Smooth muscle cell (in vitro differentiated cells): Measurements from ENCODE around the gene TACC3. TPM values are rescaled to one million over a fixed set of nuclear protein-coding genes. Genes with fewer than 3 reads are reported as not detected.

Experiments used
- DNase-seq: peaks from one replicate; lab custom pipeline; 2025; ENCODE audit not compliant: unreplicated experiment; lab: John Stamatoyannopoulos, UW
- H2AFZ ChIP-seq: fragments of 200-600 bp; sonication (generic); 2 replicates; pipeline ENCODE4 v1.6.0; 2016; ENCODE audit warnings: antibody characterized with exemption, low read depth, mild to moderate bottlenecking
- H3F3A ChIP-seq: fragments of 200-600 bp; sonication (generic); 2 replicates; pipeline ENCODE4 v1.6.0; 2017; ENCODE audit warnings: antibody characterized with exemption, low read depth
- H3K27ac ChIP-seq: fragments of 200-600 bp; sonication (generic); 2 replicates; pipeline ENCODE4 v1.5.1; 2016; ENCODE audit warnings: low read depth, mild to moderate bottlenecking
- H3K27me3 ChIP-seq: fragments of 200-600 bp; sonication (generic); 2 replicates; pipeline ENCODE4 v1.6.1; 2016; ENCODE audit warnings: low read depth, mild to moderate bottlenecking
- H3K36me3 ChIP-seq: fragments of 200-600 bp; sonication (generic); 2 replicates; pipeline ENCODE4 v1.5.1; 2016; ENCODE audit warnings: low read depth
- H3K4me1 ChIP-seq: fragments of 200-600 bp; sonication (generic); 2 replicates; pipeline ENCODE4 v1.5.1; 2016; ENCODE audit warnings: low read depth
- H3K4me2 ChIP-seq: fragments of 200-600 bp; sonication (generic); 2 replicates; pipeline ENCODE4 v1.6.0; 2016; ENCODE audit warnings: mild to moderate bottlenecking
- H3K4me3 ChIP-seq: fragments of 200-600 bp; sonication (generic); 2 replicates; pipeline ENCODE4 v1.5.1; 2016; ENCODE audit warnings: mild to moderate bottlenecking
- H3K79me2 ChIP-seq: fragments of 200-600 bp; sonication (generic); 2 replicates; pipeline ENCODE4 v1.6.0; 2016; ENCODE audit warnings: low read depth, mild to moderate bottlenecking
- H3K9ac ChIP-seq: fragments of 200-600 bp; sonication (generic); 2 replicates; pipeline ENCODE4 v1.6.0; 2016; ENCODE audit warnings: low read depth
- H3K9me3 ChIP-seq: fragments of 200-600 bp; sonication (generic); replicated peaks from 2 replicates; pipeline ENCODE4 v1.5.1; 2016; ENCODE audit warnings: low read depth
- H4K20me1 ChIP-seq: fragments of 200-600 bp; sonication (generic); 2 replicates; pipeline ENCODE4 v1.6.0; 2016; ENCODE audit warnings: low read depth
- WGBS: methylation state at CpG from one replicate; pipeline ENCODE4 v1.1.7; 2016; ENCODE audit warnings: low lambda C conversion rate; 5-methylcytosine and 5-hydroxymethylcytosine counted together
- polyA plus RNA-seq: library from polyadenylated mRNA; unstranded; fragments of >200 nt; fragmentation: Nextera tagmentation; extraction: Ambion mirVana; gene quantifications from 2 replicates; pipeline ENCODE4 v1.2.1, GENCODE V29; 2016
- total RNA-seq: library from RNA; depleted of rRNA; stranded (reverse); fragments of >200 nt; gene quantifications from 2 replicates; pipeline ENCODE4 v1.2.3, GENCODE V29; 2014
- TF ChIP-seq, protein P1 (sequence below): fragments of 200-600 bp; sonication (generic); IDR thresholded peaks from 2 replicates; pipeline ENCODE4 v1.5.1; 2017; ENCODE audit warnings: borderline replicate concordance, mild to moderate bottlenecking, antibody characterized with exemption; ENCODE audit not compliant: insufficient read depth, poor library complexity, severe bottlenecking

Gene TACC3
- total and polyA plus RNA-seq, 2 experiments from 2014 or later = 12.5 to 19.4 TPM

GRCh38 chr4:1756893-1757779 lies 35.8 kb downstream of the TACC3 start:
- Histone ChIP-seq H3K36me3 (no peaks in the 10 kb centered on the region), H3K4me3 (no peak overlapping the region), H3F3A (no peaks in the 10 kb centered on the region), H3K27ac (no peak overlapping the region), H3K4me2 (no peak overlapping the region), H3K4me1 (peaks cover 15% of the 10 kb centered on the region), H3K79me2 (no peaks in the 10 kb centered on the region), H2AFZ (no peak overlapping the region), H3K9ac (no peak overlapping the region), H3K27me3 (no peaks in the 10 kb centered on the region), H4K20me1 (no peaks in the 10 kb centered on the region), H3K9me3 (no peaks in the 10 kb centered on the region)
- WGBS = 91% methylated on average over 16 of the region's 20 CpGs
- TF ChIP-seq, protein P1, sequence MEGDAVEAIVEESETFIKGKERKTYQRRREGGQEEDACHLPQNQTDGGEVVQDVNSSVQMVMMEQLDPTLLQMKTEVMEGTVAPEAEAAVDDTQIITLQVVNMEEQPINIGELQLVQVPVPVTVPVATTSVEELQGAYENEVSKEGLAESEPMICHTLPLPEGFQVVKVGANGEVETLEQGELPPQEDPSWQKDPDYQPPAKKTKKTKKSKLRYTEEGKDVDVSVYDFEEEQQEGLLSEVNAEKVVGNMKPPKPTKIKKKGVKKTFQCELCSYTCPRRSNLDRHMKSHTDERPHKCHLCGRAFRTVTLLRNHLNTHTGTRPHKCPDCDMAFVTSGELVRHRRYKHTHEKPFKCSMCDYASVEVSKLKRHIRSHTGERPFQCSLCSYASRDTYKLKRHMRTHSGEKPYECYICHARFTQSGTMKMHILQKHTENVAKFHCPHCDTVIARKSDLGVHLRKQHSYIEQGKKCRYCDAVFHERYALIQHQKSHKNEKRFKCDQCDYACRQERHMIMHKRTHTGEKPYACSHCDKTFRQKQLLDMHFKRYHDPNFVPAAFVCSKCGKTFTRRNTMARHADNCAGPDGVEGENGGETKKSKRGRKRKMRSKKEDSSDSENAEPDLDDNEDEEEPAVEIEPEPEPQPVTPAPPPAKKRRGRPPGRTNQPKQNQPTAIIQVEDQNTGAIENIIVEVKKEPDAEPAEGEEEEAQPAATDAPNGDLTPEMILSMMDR = no peak
- DNase-seq = no peak

GRCh38 chr4:1757836-1758235 lies 36.5 kb downstream of the TACC3 start:
- Histone ChIP-seq H2AFZ (no peak overlapping the region), H3K4me1 (peaks cover 11% of the 10 kb centered on the region), H3K9ac (no peak overlapping the region), H3K79me2 (no peaks in the 10 kb centered on the region), H4K20me1 (no peaks in the 10 kb centered on the region), H3F3A (no peaks in the 10 kb centered on the region), H3K9me3 (no peaks in the 10 kb centered on the region), H3K27ac (no peak overlapping the region), H3K4me3 (no peak overlapping the region), H3K4me2 (no peak overlapping the region), H3K27me3 (no peaks in the 10 kb centered on the region), H3K36me3 (no peaks in the 10 kb centered on the region)
- TF ChIP-seq, protein P1 = no peak
- 81% methylated on average over 14 of the region's 17 CpGs for WGBS
- no peak for DNase-seq

DNA sequence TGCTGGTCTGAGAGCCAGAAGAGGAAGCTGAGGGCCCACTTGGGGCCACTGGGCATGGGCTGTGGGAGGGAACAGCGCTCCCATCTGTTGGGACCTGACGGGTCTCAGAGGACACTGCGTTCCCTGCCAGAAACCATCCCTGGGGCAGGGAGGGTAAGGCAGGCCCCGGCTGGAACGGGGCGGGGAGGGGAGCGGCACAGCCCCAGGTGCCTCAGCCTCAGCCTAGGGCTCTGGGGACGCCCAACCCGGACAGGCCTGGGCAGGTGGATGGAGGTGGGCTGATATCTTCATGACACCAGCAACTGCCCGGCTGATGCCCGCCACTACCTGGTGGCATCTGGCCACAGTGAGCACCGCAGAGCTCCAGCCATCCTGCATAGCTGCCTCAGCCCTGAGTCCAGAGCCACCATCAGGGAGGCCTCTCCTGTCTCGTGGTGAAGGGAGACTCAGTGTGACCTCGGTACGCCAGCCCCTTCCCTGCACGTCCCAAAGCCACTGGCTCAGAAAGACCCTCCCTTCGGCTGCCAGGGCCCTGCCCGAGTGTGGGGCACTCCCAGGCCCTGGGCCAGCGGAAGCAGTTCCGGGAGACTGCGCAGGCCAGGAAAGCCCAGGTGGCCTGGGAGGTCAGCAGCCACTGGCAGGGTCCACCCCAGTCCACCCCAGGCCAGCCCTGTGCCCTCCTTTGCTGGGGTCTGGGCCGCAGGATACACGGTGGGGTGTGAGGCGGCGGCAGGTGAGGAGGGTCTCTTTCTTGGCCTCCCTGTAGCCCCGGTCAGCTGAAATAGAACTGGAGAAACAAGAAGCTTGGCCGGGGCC lies 37.2 kb downstream of the TACC3 start:
- no peak overlapping the region for H2AFZ ChIP-seq

More for the DNA sequence above, 37.2 kb downstream of the TACC3 start:
- Histone ChIP-seq H3K9ac (no peak overlapping the region), H3K79me2 (no peaks in the 10 kb centered on the region), H4K20me1 (no peaks in the 10 kb centered on the region), H3K4me3 (no peak overlapping the region), H3K27me3 (no peaks in the 10 kb centered on the region), H3K36me3 (no peaks in the 10 kb centered on the region), H3F3A (no peaks in the 10 kb centered on the region), H3K27ac (no peak overlapping the region), H3K4me2 (no peak overlapping the region), H3K4me1 (peaks cover 15% of the 10 kb centered on the region), H3K9me3 (no peaks in the 10 kb centered on the region)
- no peak for DNase-seq
- TF ChIP-seq, protein P1 = no peak
- WGBS = 90% methylated on average over 25 of the region's 27 CpGs
